ENCODE data around the gene PDE4C. TPM values are rescaled to one million over a fixed set of nuclear protein-coding genes. Genes with fewer than 3 reads are reported as not detected.

The PDE4C gene
- total and polyA plus RNA-seq, 9 of the 15 experiments (the other 6 are each of a cell fraction or from before 2014, with no cell fraction given) = 0.04 to 0.91 (median 0.20) TPM; not detected in 1

GRCh38 chr19:18214779-18215433, 11.3 kb downstream of the PDE4C start:
- no peaks in the 10 kb centered on the region for H3K79me2 ChIP-seq (ENCODE audit: control insufficient read depth, insufficient read depth, low read length)
- intact Hi-C loops (cut with micrococcal nuclease) (no loop called here), in situ Hi-C loops (cut with MboI) (loop anchor here (5.0 kb wide), 1 partner anchor 187 kb away; no protein-coding TSS in a partner anchor)
- H3K27me3 ChIP-seq (ENCODE audit: control insufficient read depth in 2 of 2, insufficient read depth in 2 of 2, low read length in 2 of 2) = no peaks in the 10 kb centered on the region; a peak in 1 of 5 replicates
- H2AFZ ChIP-seq (ENCODE audit: low read depth, low read length) = peak overlapping the region; percentile 73
- peak; percentile 84 for TF ChIP-seq PKNOX1 (IDR thresholded peaks at IDR 0.05)
- TF ChIP-seq SMARCE1 (IDR thresholded peaks at IDR 0.05) = peak; percentile 41; the same call in 1 of the 2 replicates
- no peak for TF ChIP-seq NR3C1 (CRISPR knock-in tag; IDR thresholded peaks at IDR 0.05)
- TF ChIP-seq FOSL1 (tag; conservative IDR thresholded peaks at IDR 0.05) = peak; percentile 70
- peak; percentile 84 for TF ChIP-seq ZNF384 (IDR thresholded peaks at IDR 0.05; ENCODE audit: low read depth, low read length)
- TF ChIP-seq NFIX (CRISPR knock-in tag; IDR thresholded peaks at IDR 0.05; ENCODE audit: low read depth) = no peak
- TF ChIP-seq DEAF1 (CRISPR knock-in tag; IDR thresholded peaks at IDR 0.05) = no peak
- 0 out of 2 replicates have a peak, but pooled peaks have one; percentile 23 for TF ChIP-seq SMARCA4 (IDR thresholded peaks at IDR 0.05)
- TF ChIP-seq SPI1 (IDR thresholded peaks at IDR 0.05; ENCODE audit: borderline replicate concordance, low read depth, low read length) = 0 out of 2 replicates have a peak, but pooled peaks have one; percentile 8
- CTCF ChIA-PET (ENCODE audit: low intra/inter-chr PET ratio) = no interaction called here
- no peak overlapping the region for H3K4me3 ChIP-seq
- peak; percentile 58 for ATAC-seq
- no peaks in the 10 kb centered on the region for H3K9me3 ChIP-seq (replicated peaks; ENCODE audit: control insufficient read depth, insufficient read depth, low read depth, low read length)
- no peak for DNase-seq (ENCODE audit: extremely low read depth in 1 of 4, low spot score in 3 of 4)
- WGBS (ENCODE audit: insufficient coverage, low coverage, missing lambda C conversion rate) = 44% methylated on average over 7 of the region's 7 CpGs
- no TSS peak for BruUV-seq (replicated peaks)
- no peaks in the 10 kb centered on the region for H4K20me1 ChIP-seq (replicated peaks; ENCODE audit: control insufficient read depth, insufficient read depth, low read length)
- FAIRE-seq = no peak
- peaks cover 3 to 17% of the 10 kb centered on the region in 2 experiments; a peak in 3 of 5 replicates for H3K4me1 ChIP-seq (replicated peaks in 1 of 2; ENCODE audit: control insufficient read depth in 2 of 2, insufficient read depth in 2 of 2, low read length in 2 of 2)
- no peak overlapping the region for H3K27ac ChIP-seq (ENCODE audit: extremely low read depth, low read depth, low read length)
- no peaks in the 10 kb centered on the region for H3K36me3 ChIP-seq (ENCODE audit: control insufficient read depth, insufficient read depth, low read length)
- POLR2A ChIA-PET = interaction anchor here (1.0 kb wide), 2 partner anchors 9 to 10 kb away, joined by 4 to 5 read pairs; no protein-coding TSS in a partner anchor
- no peaks in the 10 kb centered on the region for H3K9me1 ChIP-seq (ENCODE audit: control insufficient read depth, insufficient read depth, low read length)
- peak overlapping the region; percentile 11 to 22; a peak in 2 of 4 replicates for H3K9ac ChIP-seq (ENCODE audit: insufficient read depth in 1 of 2, low read depth in 2 of 2, low read length in 2 of 2)
- H3K4me2 ChIP-seq (ENCODE audit: insufficient read depth, low read length) = no peak overlapping the region
